HCT116 (cell line): ENCODE results near the gene JPH3. TPM values are rescaled to one million over a fixed set of nuclear protein-coding genes. Genes with fewer than 3 reads are reported as not detected.

Experiments
- ATAC-seq: fragments of 200-7000 bp; cut with Tn5 transposase; 2 replicates; pipeline ENCODE4 v1.9.1; 2020; ENCODE audit warnings: mild to moderate bottlenecking, moderate library complexity
- BruUV-seq: library from RNA; stranded (reverse); fragments of 400-500 nt; replicated peaks from 2 replicates; lab custom pipeline; 2021; lab: Mats Ljungman, UMichigan
- CTCF ChIA-PET: fragments of 300-600 bp; sonication (Branson Sonifier 250); formaldehyde crosslinking; loops from one replicate; lab custom pipeline; 2021; ENCODE audit warnings: antibody characterized with exemption; lab: Charles Lee
- POLR2A ChIA-PET: fragments of 300-600, 350-600 bp; sonication (Branson Sonifier 250); formaldehyde crosslinking; loops from one replicate; lab custom pipeline; 2021; ENCODE audit warnings: antibody characterized with exemption; lab: Charles Lee
- RAD21 ChIA-PET, 2 experiments: fragments of 300-600 bp; sonication (Branson Sonifier 250); formaldehyde crosslinking; loops; one replicate each; lab custom pipeline; 2023; ENCODE audit warnings: low total read pairs in 2 of 2; ENCODE audit not compliant: uncharacterized antibody in 2 of 2, unreplicated experiment in 2 of 2, low non-redundant PET in 1 of 2; lab: Charles Lee
- DNase-seq: peaks from one replicate; pipeline ENCODE4 v3.0.0-alpha.2; 2010; ENCODE audit warnings: low read depth, low spot score
- H2AFZ ChIP-seq: fragments of 200-600 bp; shearing (Covaris generic), sonication (generic); 2 replicates; pipeline ENCODE4 v1.6.1; 2017; ENCODE audit warnings: low read depth, mixed run types, mixed read lengths, antibody characterized with exemption, low read length; ENCODE audit not compliant: poor library complexity, severe bottlenecking
- H3K27ac ChIP-seq: 2 replicates; pipeline ENCODE4 v1.5.1; 2012; ENCODE audit warnings: low read depth, low read length
- H3K27me3 ChIP-seq: fragments of 200-600 bp; sonication (generic); 2 replicates; pipeline ENCODE4 v1.6.1; 2016; ENCODE audit warnings: mixed run types, low read length, mixed read lengths; ENCODE audit not compliant: insufficient read depth
- H3K36me3 ChIP-seq, 2 experiments: fragments of 200-500 bp in 1 of 2; fragments of 200-600 bp in 1 of 2; sonication (Bioruptor generic) in 1 of 2; sonication (generic) in 1 of 2; 2 replicates each; pipeline versions ENCODE4 v1.5.1 to v1.6.1; 2014 to 2016; ENCODE audit warnings: low read length in 2 of 2, inconsistent platforms in 1 of 2, mixed read lengths in 1 of 2, mixed run types in 1 of 2; ENCODE audit not compliant: insufficient read depth in 2 of 2, control insufficient read depth in 1 of 2
- H3K4me1 ChIP-seq, 2 experiments: fragments of 200-600 bp in 1 of 2; sonication (generic) in 1 of 2; 2 replicates each; pipeline versions ENCODE4 v1.5.1 to v1.6.1; 2012 to 2017; ENCODE audit warnings: low read length in 2 of 2, inconsistent platforms in 1 of 2, mild to moderate bottlenecking in 1 of 2, mixed read lengths in 1 of 2, mixed run types in 1 of 2, moderate library complexity in 1 of 2; ENCODE audit not compliant: insufficient read depth in 2 of 2, control insufficient read depth in 1 of 2
- H3K4me2 ChIP-seq: fragments of 200-600 bp; sonication (generic); 2 replicates; pipeline ENCODE4 v1.6.1; 2017; ENCODE audit warnings: mixed run types, low read length, mixed read lengths
- H3K4me3 ChIP-seq, 2 experiments: fragments of 200-600 bp in 1 of 2; sonication (generic) in 1 of 2; replicated peaks in 1 of 2; 2 replicates each; pipeline ENCODE4 v1.5.1; 2011 to 2016; ENCODE audit warnings: low read length in 2 of 2, control low read depth in 1 of 2, low read depth in 1 of 2, mild to moderate bottlenecking in 1 of 2, mixed read lengths in 1 of 2, mixed run types in 1 of 2
- H3K79me2 ChIP-seq: fragments of 200-600 bp; sonication (generic); 2 replicates; pipeline ENCODE4 v1.6.1; 2017; ENCODE audit warnings: mild to moderate bottlenecking, mixed run types, low read length, moderate library complexity, mixed read lengths; ENCODE audit not compliant: insufficient read depth
- H3K9ac ChIP-seq: fragments of 200-600 bp; sonication (generic); 2 replicates; pipeline ENCODE4 v1.6.1; 2016; ENCODE audit warnings: low read length, mixed read lengths
- H3K9me2 ChIP-seq: fragments of 200-600 bp; sonication (generic), shearing (Covaris generic); 2 replicates; pipeline ENCODE4 v1.6.1; 2017; ENCODE audit warnings: mixed run types, mild to moderate bottlenecking, moderate library complexity; ENCODE audit not compliant: insufficient read depth
- H3K9me3 ChIP-seq, 2 experiments: fragments of 200-500 bp in 1 of 2; fragments of 200-600 bp in 1 of 2; sonication (Bioruptor generic) in 1 of 2; sonication (generic) in 1 of 2; 2 replicates each; pipeline ENCODE4 v1.6.1; 2014 to 2017; ENCODE audit warnings: low read length in 2 of 2, mixed read lengths in 2 of 2, inconsistent platforms in 1 of 2, low read depth in 1 of 2, mild to moderate bottlenecking in 1 of 2, mixed run types in 1 of 2, moderate library complexity in 1 of 2; ENCODE audit not compliant: control insufficient read depth in 1 of 2, insufficient read depth in 1 of 2
- H4K20me1 ChIP-seq: fragments of 200-600 bp; sonication (generic), shearing (Covaris generic); 2 replicates; pipeline ENCODE4 v1.6.1; 2017; ENCODE audit warnings: mixed run types, mild to moderate bottlenecking, moderate library complexity; ENCODE audit not compliant: insufficient read depth
- CTCF ChIP-seq, 3 experiments: fragments of 200-600 bp in 1 of 3; sonication (generic) in 1 of 3; IDR thresholded peaks in 2 of 3; conservative IDR thresholded peaks in 1 of 3; 2 replicates each; pipeline ENCODE4 v1.5.1; 2012 to 2017; ENCODE audit warnings: low read depth in 2 of 3, low read length in 2 of 3, antibody characterized with exemption in 1 of 3, borderline replicate concordance in 1 of 3, control low read depth in 1 of 3, mild to moderate bottlenecking in 1 of 3, mixed read lengths in 1 of 3, mixed run types in 1 of 3, moderate library complexity in 1 of 3; ENCODE audit not compliant: insufficient read depth in 1 of 3
- EGR1 ChIP-seq: IDR thresholded peaks from 2 replicates; pipeline ENCODE4 v1.6.1; 2012; ENCODE audit warnings: low read depth
- REST ChIP-seq: IDR thresholded peaks from 2 replicates; pipeline ENCODE4 v1.6.1; 2012; ENCODE audit warnings: low read depth
- SIN3A ChIP-seq: IDR thresholded peaks from 2 replicates; pipeline ENCODE4 v1.6.1; 2012; ENCODE audit warnings: low read depth
- SRF ChIP-seq: IDR thresholded peaks from 2 replicates; pipeline ENCODE4 v1.6.1; 2012; ENCODE audit warnings: low read depth
- intact Hi-C: fragments of 100-400 bp; cut with micrococcal nuclease; formaldehyde crosslinking; loops from 2 replicates; pipeline ENCODE4 v1.10.0; 2022
- total RNA-seq: library from RNA; stranded (reverse); gene quantifications from one replicate; pipeline ENCODE4 v1.2.1, GENCODE V29; 2021; ENCODE audit not compliant: unreplicated experiment

Gene JPH3
- total RNA-seq, 1 experiment from 2014 or later, result 0.10 TPM

GRCh38 chr16:87729266-87729954 lies 127.1 kb downstream of the JPH3 start:
- H3K27me3 ChIP-seq, result no peaks in the 10 kb centered on the region
- H3K9me2 ChIP-seq, result no peaks in the 10 kb centered on the region
- no peak overlapping the region for H3K9ac ChIP-seq
- no peak overlapping the region for H3K4me3 ChIP-seq
- H3K4me1 ChIP-seq, result no peaks in the 10 kb centered on the region
- H4K20me1 ChIP-seq, result peaks cover 4% of the 10 kb centered on the region; the same call in 1 of the 2 replicates
- CTCF ChIA-PET, result no interaction called here
- BruUV-seq, result no TSS peak
- H3K36me3 ChIP-seq, result peaks cover 16 to 27% of the 10 kb centered on the region in 2 experiments
- no peak overlapping the region for H2AFZ ChIP-seq
- ATAC-seq (no peak), DNase-seq (no peak)
- H3K9me3 ChIP-seq, result no peaks in the 10 kb centered on the region
- TF ChIP-seq SRF (no peak), SIN3A (no peak), REST (no peak), EGR1 (no peak), CTCF (IDR thresholded peaks at IDR 0.05 in 2 of 3, conservative IDR thresholded peaks at IDR 0.05 in 1 of 3; ENCODE audit: borderline replicate concordance in 1 of 3, insufficient read depth in 1 of 3, low read depth in 2 of 3, low read length in 2 of 3) (no peak)
- RAD21 ChIA-PET, result no interaction called here
- no peak overlapping the region for H3K27ac ChIP-seq
- POLR2A ChIA-PET, result no interaction called here
- intact Hi-C loops, result no loop called here
- peaks cover 53% of the 10 kb centered on the region for H3K79me2 ChIP-seq
- no peak overlapping the region for H3K4me2 ChIP-seq
